Measurements from ENCODE around the gene CAPZB.

CAPZB gene

DNA sequence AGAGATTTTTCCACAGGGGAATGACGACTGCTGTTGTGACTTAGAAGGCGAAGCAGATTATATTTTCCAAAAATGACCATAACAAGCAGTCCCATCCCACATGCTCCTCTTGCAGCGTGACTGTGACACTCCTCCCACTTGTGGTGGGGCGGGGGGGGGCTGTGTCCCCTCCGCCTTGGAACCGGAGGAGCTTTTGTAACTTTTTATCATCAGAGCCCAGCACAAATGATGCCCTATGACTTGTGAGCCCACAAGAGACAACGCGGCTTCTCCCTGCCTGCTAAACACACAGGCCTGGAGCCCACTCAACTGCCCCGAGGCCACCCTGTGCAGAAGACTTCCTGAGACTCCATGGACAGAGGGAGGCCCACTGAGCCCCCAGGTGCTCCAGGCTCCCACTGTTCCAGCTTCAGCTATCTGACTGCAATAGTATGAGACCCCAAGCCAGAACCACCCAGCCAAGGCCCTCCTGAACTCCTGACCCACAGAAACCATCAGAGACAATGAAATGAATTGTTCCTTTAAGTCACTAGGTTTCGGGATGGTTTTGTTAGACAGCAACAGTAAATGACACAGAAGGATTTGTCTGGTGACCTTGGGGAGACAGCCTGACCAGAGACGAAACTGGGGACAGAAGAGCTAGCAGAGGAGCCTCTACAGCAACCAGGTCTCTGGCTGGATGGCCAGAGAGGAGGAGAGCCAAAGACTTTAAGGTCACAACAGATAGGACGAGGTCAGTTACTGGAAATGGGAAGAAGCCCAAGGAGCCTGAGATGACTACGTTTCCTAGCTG lies 58.8 kb downstream of the CAPZB start:
- DNase-seq, result no peak

GRCh38 chr1:19425646-19426239 lies 59.6 kb downstream of the CAPZB start:
- DNase-seq, result no peak

GRCh38 chr1:19424651-19425570 lies 60.4 kb downstream of the CAPZB start:
- no peak for DNase-seq

GRCh38 chr1:19423130-19423529 lies 62.2 kb downstream of the CAPZB start:
- no peak for DNase-seq

GRCh38 chr1:19421365-19421764 lies 64.0 kb downstream of the CAPZB start:
- DNase-seq, result no peak

- DNase-seq, result no peak
Observed at GRCh38 chr1:19420606-19421005, 64.7 kb downstream of the CAPZB start.

DNA sequence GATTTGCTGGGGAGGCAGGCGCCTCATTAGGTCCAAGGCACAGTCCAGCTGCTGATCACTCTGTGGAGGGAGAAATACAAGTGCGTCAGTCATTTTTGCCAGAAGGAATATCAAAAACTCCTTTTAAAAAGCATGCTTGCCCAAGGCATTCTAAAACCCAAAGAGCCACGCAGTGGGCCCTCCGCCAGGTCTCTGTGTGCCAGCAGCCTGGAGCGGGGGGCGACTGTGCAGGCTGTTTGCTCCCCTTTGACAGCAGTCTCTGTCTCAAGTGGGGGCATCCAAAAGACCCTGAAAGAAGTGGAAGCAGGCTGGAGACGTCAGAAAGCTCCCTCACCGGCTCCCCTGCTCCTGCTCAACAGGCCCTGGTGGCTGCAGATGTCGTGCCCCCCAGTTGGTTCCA lies 65.6 kb downstream of the CAPZB start:
- no peak for DNase-seq

DNA sequence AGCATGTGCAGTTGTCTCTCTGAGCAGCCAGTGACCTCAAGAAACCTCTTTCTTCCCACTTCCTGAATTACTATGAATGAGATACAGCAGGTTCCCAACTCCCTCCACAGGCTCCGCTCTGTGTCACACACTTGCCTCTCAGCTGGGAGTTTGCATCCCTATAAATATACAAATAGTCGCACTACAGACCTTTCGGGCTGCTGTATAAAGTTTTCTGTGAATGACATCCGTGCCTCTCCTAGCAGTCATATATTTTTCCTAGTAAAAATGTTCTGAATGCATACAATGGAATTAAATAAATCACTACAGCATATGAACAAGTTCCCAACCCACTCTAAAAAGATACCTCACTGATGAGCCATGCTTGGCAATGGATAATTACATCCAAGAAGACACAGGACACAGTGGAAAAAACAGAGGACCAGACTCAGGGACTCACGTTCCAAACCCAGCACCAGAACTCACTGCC lies 66.8 kb downstream of the CAPZB start:
- no peak for DNase-seq

- no peak for DNase-seq
Observed at GRCh38 chr1:19416921-19417470, 68.3 kb downstream of the CAPZB start.

GRCh38 chr1:19416145-19416544 lies 69.2 kb downstream of the CAPZB start:
- DNase-seq, result no peak

GRCh38 chr1:19414515-19415121 lies 70.7 kb downstream of the CAPZB start:
- DNase-seq, result no peak

DNA sequence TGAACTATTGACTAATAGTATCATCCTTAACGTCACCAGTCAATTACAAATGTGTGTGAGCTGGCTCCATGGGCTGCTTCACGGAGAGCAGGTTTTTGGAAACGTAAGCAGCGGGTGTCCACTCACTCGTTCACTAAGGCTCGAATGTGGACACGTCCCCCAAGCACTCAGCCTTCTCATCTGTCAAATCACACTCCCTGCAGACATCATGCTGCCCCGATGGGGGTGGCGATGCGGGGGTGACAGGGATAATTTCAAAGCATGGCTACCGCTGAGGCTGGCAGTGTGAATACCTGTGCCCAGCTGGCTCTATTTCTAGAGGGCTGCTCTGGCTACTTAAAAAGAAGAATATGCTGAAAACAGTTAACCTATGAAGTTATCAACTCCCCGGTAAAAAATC lies 71.3 kb downstream of the CAPZB start:
- DNase-seq, result no peak

- no peak for DNase-seq
Observed at GRCh38 chr1:19412654-19413053, 72.7 kb downstream of the CAPZB start.

- peak in 1 of 2 donors; percentile 33 for DNase-seq
Observed at GRCh38 chr1:19411612-19412011, 73.7 kb downstream of the CAPZB start.

- no peak for DNase-seq
Observed at GRCh38 chr1:19410393-19410792, 74.9 kb downstream of the CAPZB start.

DNA sequence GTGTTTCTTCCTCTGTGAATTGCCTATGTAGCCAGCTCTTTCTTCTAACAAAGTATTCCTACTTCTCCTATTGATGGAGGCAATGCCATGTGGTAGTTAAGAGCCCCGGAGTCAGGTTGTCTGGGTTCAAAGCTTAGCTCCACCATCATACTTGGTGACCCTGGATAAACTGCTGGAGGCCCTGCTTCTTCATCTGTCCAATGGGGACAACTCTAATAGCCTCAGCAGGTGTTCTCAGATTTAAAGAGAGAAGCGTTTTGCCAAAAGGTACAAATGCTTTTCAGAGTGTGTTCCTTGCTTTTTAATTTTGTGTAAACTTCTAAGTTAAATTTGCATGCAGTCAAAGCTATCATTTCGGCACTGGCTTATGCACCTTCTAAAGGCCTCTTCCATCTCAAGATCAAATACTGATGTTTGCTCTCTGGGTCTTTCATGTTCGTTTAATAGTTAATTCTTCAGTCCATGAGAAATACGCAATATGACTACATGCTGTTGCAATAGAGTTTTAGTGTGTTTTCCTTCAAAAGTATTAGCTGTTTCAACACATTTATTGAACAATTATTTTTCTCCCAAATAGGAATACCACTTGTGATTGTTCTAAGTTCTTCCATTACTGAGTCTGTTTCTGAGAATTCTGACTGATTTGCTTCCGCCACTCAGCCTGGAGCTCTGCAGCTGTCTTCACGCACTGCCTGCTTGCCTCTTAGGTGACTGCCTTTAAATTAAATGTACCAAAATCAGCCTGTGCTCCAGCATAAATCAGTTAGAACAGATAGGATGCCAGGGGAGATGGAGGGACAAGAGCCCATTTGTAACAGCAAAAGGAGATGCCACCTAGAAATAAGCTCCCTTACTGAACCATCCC lies 75.6 kb downstream of the CAPZB start:
- DNase-seq, result no peak

- no peak for DNase-seq
Observed at GRCh38 chr1:19407494-19408096, 77.7 kb downstream of the CAPZB start.

- no peak for DNase-seq
Observed at GRCh38 chr1:19406680-19407079, 78.7 kb downstream of the CAPZB start.

- DNase-seq, result peak in 1 of 2 donors; percentile 14
Observed at GRCh38 chr1:19405761-19406487, 79.4 kb downstream of the CAPZB start.

DNA sequence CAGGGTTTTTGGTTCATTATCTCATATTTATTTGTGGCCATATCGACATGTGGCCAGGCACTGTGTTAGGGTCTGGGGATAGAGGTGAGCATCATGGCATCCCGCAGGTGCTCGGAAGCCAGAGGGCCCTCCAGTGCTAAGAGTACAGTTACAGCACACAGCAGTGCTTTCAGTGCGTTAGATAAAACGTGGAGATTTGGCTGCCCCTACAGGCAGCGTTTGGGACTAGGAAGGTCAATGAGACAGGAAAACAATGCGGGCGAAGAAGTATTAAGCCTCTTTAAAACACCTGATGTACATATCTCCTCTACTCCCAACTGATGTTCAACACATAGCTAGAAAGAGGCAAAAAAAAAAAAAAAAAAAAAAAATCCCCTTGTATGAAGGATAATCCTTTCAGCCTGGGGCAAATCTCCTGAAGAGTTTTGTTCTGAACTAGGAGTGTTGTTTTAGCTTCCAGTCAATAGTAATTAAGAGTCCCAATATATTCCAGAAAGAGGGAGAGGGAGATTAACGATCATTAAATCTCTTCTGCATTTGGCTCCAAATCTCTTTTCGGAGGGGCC lies 80.1 kb downstream of the CAPZB start:
- no peak for DNase-seq

Data from CD4-positive, alpha-beta T cell treated with Interleukin-4 for 1 hour (primary cell).